SU-DHL-6 (cell line): ENCODE data around the gene SLC38A1.
"Not testable (repeated sequence)": the region's sequence is repeated elsewhere in the genome, so short reads cannot be mapped to it uniquely, and the experiment has no call there.

Experiments used
- H2AFZ ChIP-seq: fragments of 200-600 bp; sonication (generic); 2 replicates; pipeline ENCODE4 v1.6.1; 2014; ENCODE audit warnings: low read depth, mild to moderate bottlenecking, moderate library complexity, mixed read lengths, antibody characterized with exemption, low read length; ENCODE audit not compliant: severe bottlenecking
- H3F3A ChIP-seq: fragments of 200-600 bp; shearing (Covaris generic); 2 replicates; pipeline ENCODE4 v1.6.0; 2016; ENCODE audit warnings: antibody characterized with exemption, mild to moderate bottlenecking; ENCODE audit not compliant: insufficient read depth
- H3K27ac ChIP-seq: fragments of 200-600 bp; sonication (generic); 2 replicates; pipeline ENCODE4 v1.5.1; 2016; ENCODE audit warnings: low read depth, mild to moderate bottlenecking, low read length, moderate library complexity, mixed read lengths
- H3K27me3 ChIP-seq: fragments of 200-600 bp; sonication (generic), shearing (Covaris generic); 2 replicates; pipeline ENCODE4 v1.6.0; 2014; ENCODE audit warnings: mild to moderate bottlenecking, low read length
- H3K36me3 ChIP-seq: fragments of 200-600 bp; sonication (generic); 2 replicates; pipeline ENCODE4 v1.6.1; 2014; ENCODE audit warnings: mild to moderate bottlenecking, low read length, mixed read lengths
- H3K4me2 ChIP-seq: fragments of 300-600, 200-600 bp; shearing (Covaris generic), sonication (generic); 2 replicates; pipeline ENCODE4 v1.6.0; 2014; ENCODE audit warnings: low read length, low read depth, mild to moderate bottlenecking; ENCODE audit not compliant: poor library complexity, severe bottlenecking
- H3K4me3 ChIP-seq: fragments of 200-600 bp; sonication (generic); 2 replicates; pipeline ENCODE4 v1.5.1; 2014; ENCODE audit warnings: antibody characterized with exemption, low read length, mild to moderate bottlenecking, mixed read lengths; ENCODE audit not compliant: insufficient read depth, poor library complexity, severe bottlenecking
- H3K79me2 ChIP-seq: fragments of 200-600 bp; sonication (generic); 2 replicates; pipeline ENCODE4 v1.6.1; 2014; ENCODE audit warnings: mild to moderate bottlenecking, low read length, moderate library complexity; ENCODE audit not compliant: insufficient read depth
- H3K9ac ChIP-seq: fragments of 200-600 bp; sonication (generic); 2 replicates; pipeline ENCODE4 v1.7.0; 2014; ENCODE audit warnings: mild to moderate bottlenecking, low read length
- H3K9me2 ChIP-seq: fragments of 200-600 bp; sonication (generic); replicated peaks from 2 replicates; pipeline ENCODE4 v1.6.1; 2014; ENCODE audit warnings: low read length; ENCODE audit not compliant: insufficient read depth
- H3K9me3 ChIP-seq: fragments of 200-600 bp; sonication (generic); 2 replicates; pipeline ENCODE4 v1.6.1; 2014; ENCODE audit warnings: low read length, mixed read lengths; ENCODE audit not compliant: insufficient read depth
- H4K20me1 ChIP-seq: fragments of 200-600 bp; sonication (generic); 2 replicates; pipeline ENCODE4 v1.6.1; 2014; ENCODE audit warnings: low read depth, mild to moderate bottlenecking, antibody characterized with exemption, low read length, moderate library complexity, mixed read lengths
- CTCF ChIP-seq: fragments of 200-600 bp; sonication (generic); IDR thresholded peaks from one replicate; pipeline ENCODE4 v1.5.1; 2017; ENCODE audit warnings: antibody characterized with exemption, mild to moderate bottlenecking, low read length, moderate library complexity; ENCODE audit not compliant: insufficient read depth, poor library complexity, severe bottlenecking
- EZH2phosphoT487 ChIP-seq: fragments of 200-600 bp; sonication (generic), shearing (Covaris generic); conservative IDR thresholded peaks from 2 replicates; pipeline ENCODE4 v1.6.1; 2018; ENCODE audit warnings: mild to moderate bottlenecking, antibody characterized with exemption, low read length, moderate library complexity, mixed read lengths

The SLC38A1 gene

GRCh38 chr12:46201284-46201789 lies 67.5 kb downstream of the SLC38A1 start:
- Histone ChIP-seq H3F3A (no peaks in the 10 kb centered on the region), H3K4me2 (no peak overlapping the region), H3K79me2 (0 out of 2 replicates have a peak, but pooled peaks cover 4% of the 10 kb centered on the region), H3K36me3 (peaks cover 88% of the 10 kb centered on the region), H3K9ac (no peak overlapping the region), H4K20me1 (no peaks in the 10 kb centered on the region), H3K4me3 (no peak overlapping the region), H3K9me2 (no peaks in the 10 kb centered on the region), H2AFZ (no peak overlapping the region), H3K9me3 (no peaks in the 10 kb centered on the region), H3K27me3 (no peaks in the 10 kb centered on the region), H3K27ac (no peak overlapping the region)
- no peak for TF ChIP-seq EZH2phosphoT487
- no peak for TF ChIP-seq CTCF

GRCh38 chr12:46200551-46200950 lies 68.3 kb downstream of the SLC38A1 start:
- no peaks in the 10 kb centered on the region for H3K9me3 ChIP-seq
- no peak overlapping the region for H3K4me3 ChIP-seq
- no peaks in the 10 kb centered on the region for H3F3A ChIP-seq
- H2AFZ ChIP-seq: no peak overlapping the region
- H3K27ac ChIP-seq: no peak overlapping the region
- 0 out of 2 replicates have a peak, but pooled peaks cover 4% of the 10 kb centered on the region for H3K79me2 ChIP-seq
- H4K20me1 ChIP-seq: no peaks in the 10 kb centered on the region
- no peaks in the 10 kb centered on the region for H3K9me2 ChIP-seq
- H3K36me3 ChIP-seq: peaks cover 89% of the 10 kb centered on the region
- no peak for TF ChIP-seq CTCF
- no peak overlapping the region for H3K9ac ChIP-seq
- no peak overlapping the region for H3K4me2 ChIP-seq
- H3K27me3 ChIP-seq: no peaks in the 10 kb centered on the region

GRCh38 chr12:46198913-46199312 lies 69.9 kb downstream of the SLC38A1 start:
- no peak overlapping the region for H3K4me3 ChIP-seq
- H3K9me2 ChIP-seq: no peaks in the 10 kb centered on the region
- no peak overlapping the region for H3K9ac ChIP-seq
- no peak overlapping the region for H2AFZ ChIP-seq
- no peak for TF ChIP-seq EZH2phosphoT487
- TF ChIP-seq CTCF: no peak
- peaks cover 79% of the 10 kb centered on the region for H3K36me3 ChIP-seq
- 0 out of 2 replicates have a peak, but pooled peaks cover 4% of the 10 kb centered on the region for H3K79me2 ChIP-seq
- H4K20me1 ChIP-seq: no peaks in the 10 kb centered on the region
- no peak overlapping the region for H3K4me2 ChIP-seq
- no peak overlapping the region for H3K27ac ChIP-seq
- H3K9me3 ChIP-seq: no peaks in the 10 kb centered on the region
- no peaks in the 10 kb centered on the region for H3F3A ChIP-seq
- H3K27me3 ChIP-seq: no peaks in the 10 kb centered on the region

- no peak overlapping the region for H3K27ac ChIP-seq
- H2AFZ ChIP-seq: no peak overlapping the region
- no peaks in the 10 kb centered on the region for H3K9me3 ChIP-seq
- H3K9ac ChIP-seq: no peak overlapping the region
- H3K4me2 ChIP-seq: no peak overlapping the region
- no peaks in the 10 kb centered on the region for H4K20me1 ChIP-seq
- no peaks in the 10 kb centered on the region for H3K27me3 ChIP-seq
- H3F3A ChIP-seq: no peaks in the 10 kb centered on the region
- no peak overlapping the region for H3K4me3 ChIP-seq
- H3K79me2 ChIP-seq: 0 out of 2 replicates have a peak, but pooled peaks cover 4% of the 10 kb centered on the region
- peaks cover 68% of the 10 kb centered on the region for H3K36me3 ChIP-seq
- H3K9me2 ChIP-seq: no peaks in the 10 kb centered on the region
- TF ChIP-seq CTCF (no peak), EZH2phosphoT487 (no peak)
These were observed 71.0 kb downstream of the SLC38A1 start for GRCh38 chr12:46197883-46198282.

GRCh38 chr12:46190533-46190932 lies 78.3 kb downstream of the SLC38A1 start:
- not testable (repeated sequence) for H3K9me2 ChIP-seq, H4K20me1 ChIP-seq, H3K27me3 ChIP-seq, H3K27ac ChIP-seq, H3K79me2 ChIP-seq, H3K4me2 ChIP-seq, H3F3A ChIP-seq, H2AFZ ChIP-seq, H3K4me3 ChIP-seq, H3K9ac ChIP-seq, H3K9me3 ChIP-seq
- H3K36me3 ChIP-seq: peaks cover 18% of the 10 kb centered on the region
